Esophagus muscularis mucosa (tissue), 4 donors: Measurements from ENCODE around the gene POLRMT. TPM values are rescaled to one million over a fixed set of nuclear protein-coding genes. Genes with fewer than 3 reads are reported as not detected.

Source experiments
- DNase-seq: peaks from one replicate; pipeline ENCODE4 v3.0.0-alpha.2; 2017; ENCODE audit errors: extremely low spot score
- H3K27ac ChIP-seq, 4 donors: fragments of 200-600 bp; sonication (generic); replicated peaks in 1 of 4; 1 replicate in 3 of 4; 2 replicates in 1 of 4; pipeline ENCODE4 v1.5.1; 2016 to 2019; ENCODE audit warnings: mild to moderate bottlenecking in 1 of 4
- H3K27me3 ChIP-seq, 4 donors: fragments of 200-600 bp; sonication (generic); one replicate each; pipeline versions ENCODE4 v1.5.1 to v1.6.0; 2016 to 2019
- H3K36me3 ChIP-seq, 4 donors: fragments of 200-600 bp; sonication (generic); one replicate each; pipeline ENCODE4 v1.5.1; 2016 to 2019
- H3K4me1 ChIP-seq, 4 donors: fragments of 200-600 bp; sonication (generic); one replicate each; pipeline ENCODE4 v1.5.1; 2016 to 2019
- H3K4me3 ChIP-seq, 4 donors: fragments of 200-600 bp; sonication (generic); 1 replicate in 2 of 4; 2 replicates in 2 of 4; pipeline ENCODE4 v1.5.1; 2016 to 2019; ENCODE audit warnings: mild to moderate bottlenecking in 4 of 4, moderate library complexity in 1 of 4
- H3K9me3 ChIP-seq, 4 donors: fragments of 200-600 bp; sonication (generic); 1 replicate in 3 of 4; 2 replicates in 1 of 4; pipeline ENCODE4 v1.5.1; 2016 to 2019
- EP300 ChIP-seq: sonication (generic); formaldehyde crosslinking; IDR thresholded peaks from one replicate; pipeline ENCODE4 v1.6.1; 2017; ENCODE audit warnings: antibody characterized with exemption
- POLR2A ChIP-seq: fragments of 450-650 bp; IDR thresholded peaks from one replicate; pipeline ENCODE4 v1.6.1; 2017; ENCODE audit warnings: antibody characterized with exemption, moderate library complexity, mild to moderate bottlenecking, low read depth
- POLR2AphosphoS5 ChIP-seq, 2 donors: sonication (generic); formaldehyde crosslinking; IDR thresholded peaks; one replicate each; pipeline ENCODE4 v1.6.1; 2017; ENCODE audit warnings: antibody characterized with exemption in 2 of 2
- WGBS: methylation state at CpG from one replicate; pipeline ENCODE4 v1.1.5; 2018; 5-methylcytosine and 5-hydroxymethylcytosine counted together
- intact Hi-C: fragments of 100-400 bp; cut with DNase I; formaldehyde crosslinking; loops from one replicate; pipeline ENCODE4 v1.15.1; 2023
- total RNA-seq, 4 donors: library from RNA; depleted of rRNA; stranded (reverse); fragments of >200 nt; gene quantifications; one replicate each; pipeline versions ENCODE4 v1.1.0 to v1.2.1, GENCODE V29; 2016
- TF ChIP-seq, protein P1 (sequence below), 3 experiments: fragments of 200-600 bp in 2 of 3; fragments of 450-650 bp in 1 of 3; sonication (generic) in 2 of 3; IDR thresholded peaks; one replicate each; pipeline ENCODE4 v1.5.1; 2017 to 2019; ENCODE audit warnings: antibody characterized with exemption in 3 of 3, mild to moderate bottlenecking in 2 of 3, moderate library complexity in 1 of 3

Gene POLRMT
- total RNA-seq, 4 donors from 2014 or later, result 20.8 to 40.7 (median 30.4) TPM

DNA sequence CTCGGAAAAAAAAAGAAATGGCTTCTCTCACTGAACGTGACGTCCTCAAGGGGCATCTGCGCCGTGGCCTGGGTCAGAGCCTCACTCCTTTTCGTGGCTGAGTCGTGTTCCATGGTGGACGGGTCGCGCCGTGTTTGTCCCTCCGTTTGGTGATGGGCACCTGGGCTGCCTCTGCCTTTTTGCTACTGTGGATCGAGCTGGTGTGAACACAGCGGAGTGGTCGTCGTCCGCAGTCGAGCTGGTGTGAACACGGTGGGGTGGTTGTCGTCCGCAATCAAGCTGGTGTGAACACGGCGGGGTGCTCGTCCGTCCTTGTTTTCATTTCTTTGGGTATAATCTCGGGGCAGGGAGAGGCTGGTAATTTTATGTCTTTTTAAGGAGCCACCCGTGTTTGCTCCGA is 32.0 kb downstream of the POLRMT start:
- H3K4me1 ChIP-seq, result no peaks in the 10 kb centered on the region
- DNase-seq, result no peak
- intact Hi-C loops, result no loop called here
- peaks cover 0 to 16% (median 0%) of the 10 kb centered on the region in 4 donors for H3K27me3 ChIP-seq
- H3K4me3 ChIP-seq, result no peak overlapping the region
- TF ChIP-seq POLR2A (no peak), EP300 (no peak), POLR2AphosphoS5 (IDR thresholded peaks at IDR 0.05) (no peak)
- TF ChIP-seq, protein P1, sequence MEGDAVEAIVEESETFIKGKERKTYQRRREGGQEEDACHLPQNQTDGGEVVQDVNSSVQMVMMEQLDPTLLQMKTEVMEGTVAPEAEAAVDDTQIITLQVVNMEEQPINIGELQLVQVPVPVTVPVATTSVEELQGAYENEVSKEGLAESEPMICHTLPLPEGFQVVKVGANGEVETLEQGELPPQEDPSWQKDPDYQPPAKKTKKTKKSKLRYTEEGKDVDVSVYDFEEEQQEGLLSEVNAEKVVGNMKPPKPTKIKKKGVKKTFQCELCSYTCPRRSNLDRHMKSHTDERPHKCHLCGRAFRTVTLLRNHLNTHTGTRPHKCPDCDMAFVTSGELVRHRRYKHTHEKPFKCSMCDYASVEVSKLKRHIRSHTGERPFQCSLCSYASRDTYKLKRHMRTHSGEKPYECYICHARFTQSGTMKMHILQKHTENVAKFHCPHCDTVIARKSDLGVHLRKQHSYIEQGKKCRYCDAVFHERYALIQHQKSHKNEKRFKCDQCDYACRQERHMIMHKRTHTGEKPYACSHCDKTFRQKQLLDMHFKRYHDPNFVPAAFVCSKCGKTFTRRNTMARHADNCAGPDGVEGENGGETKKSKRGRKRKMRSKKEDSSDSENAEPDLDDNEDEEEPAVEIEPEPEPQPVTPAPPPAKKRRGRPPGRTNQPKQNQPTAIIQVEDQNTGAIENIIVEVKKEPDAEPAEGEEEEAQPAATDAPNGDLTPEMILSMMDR (IDR thresholded peaks at IDR 0.05), result no peak
- no peaks in the 10 kb centered on the region for H3K9me3 ChIP-seq
- whole genome bisulfite sequencing, result 92% methylated on average over 28 of the region's 28 CpGs
- H3K27ac ChIP-seq, result no peak overlapping the region
- no peaks in the 10 kb centered on the region for H3K36me3 ChIP-seq

DNA sequence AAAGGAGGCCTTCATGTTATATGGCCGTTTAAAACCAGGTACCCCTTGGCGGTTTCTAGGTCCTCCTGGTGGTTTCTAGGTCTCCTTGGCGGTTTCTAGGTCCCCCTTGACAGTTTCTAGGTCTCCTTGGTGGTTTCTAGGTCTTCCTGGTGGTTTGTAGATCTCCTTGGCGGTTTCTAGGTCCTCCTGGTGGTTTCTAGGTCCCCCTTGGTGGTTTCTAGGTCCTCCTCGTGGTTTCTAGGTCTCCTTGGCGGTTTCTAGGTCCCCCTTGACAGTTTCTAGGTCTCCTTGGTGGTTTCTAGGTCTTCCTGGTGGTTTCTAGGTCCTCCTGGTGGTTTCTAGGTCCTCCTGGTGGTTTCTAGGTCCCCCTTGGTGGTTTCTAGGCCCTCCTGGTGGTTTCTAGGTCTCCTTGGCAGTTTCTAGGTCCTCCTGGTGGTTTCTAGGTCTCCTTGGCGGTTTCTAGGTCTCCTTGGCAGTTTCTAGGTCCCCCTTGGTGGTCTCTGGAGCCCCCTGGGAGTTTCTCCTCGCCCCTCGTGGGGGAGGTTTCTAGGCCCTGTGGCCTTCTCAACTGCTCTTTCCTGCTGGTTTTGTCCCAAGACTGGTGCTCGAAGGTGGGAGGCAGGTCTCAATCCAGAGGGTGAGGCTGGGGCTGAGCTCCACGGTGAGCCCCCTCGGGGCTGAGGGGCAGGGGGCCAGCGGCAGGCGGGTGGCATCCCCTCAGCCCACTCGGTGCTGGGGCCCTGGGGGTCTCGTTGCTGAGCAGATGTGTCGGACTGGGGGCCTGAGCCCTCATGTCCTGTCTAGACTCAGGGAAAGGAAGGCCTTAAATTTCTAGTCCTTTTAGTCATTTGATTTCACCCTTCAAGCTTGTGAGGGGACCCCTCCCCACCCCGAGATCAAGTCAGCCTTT is 35.7 kb downstream of the POLRMT start:
- TF ChIP-seq POLR2A (no peak), POLR2AphosphoS5 (IDR thresholded peaks at IDR 0.05) (no peak)
- TF ChIP-seq, protein P1 (IDR thresholded peaks at IDR 0.05), result no peak

DNA sequence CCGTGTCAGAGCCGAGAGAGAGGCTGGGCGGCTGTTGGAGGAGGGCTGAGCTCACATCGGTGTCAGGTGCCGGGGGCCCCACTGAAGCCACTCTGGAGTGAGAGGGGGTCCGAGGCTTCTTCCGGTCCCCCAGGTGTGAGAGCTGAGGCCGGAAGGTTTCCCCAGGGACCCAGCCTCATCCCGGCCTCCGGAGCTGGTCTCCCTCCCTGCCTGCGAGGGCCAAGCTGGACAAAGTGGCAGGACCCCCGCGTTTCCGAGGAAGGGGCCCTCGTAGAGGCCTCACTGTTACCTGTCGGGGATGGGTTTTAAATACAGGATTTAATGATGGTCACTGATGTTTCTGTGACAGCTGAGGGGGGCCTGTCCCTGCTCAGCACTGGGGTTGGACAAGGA is 37.1 kb downstream of the POLRMT start:
- DNase-seq, result no peak
- intact Hi-C loops, result no loop called here
- H3K27me3 ChIP-seq, result peaks cover under 1 to 65% (median 9%) of the 10 kb centered on the region in 4 donors
- H3K36me3 ChIP-seq, result no peaks in the 10 kb centered on the region
- no peaks in the 10 kb centered on the region for H3K9me3 ChIP-seq
- H3K4me3 ChIP-seq, result no peak overlapping the region
- no peak overlapping the region for H3K27ac ChIP-seq
- TF ChIP-seq POLR2AphosphoS5 (IDR thresholded peaks at IDR 0.05) (no peak), EP300 (no peak), POLR2A (no peak)
- TF ChIP-seq, protein P1 (IDR thresholded peaks at IDR 0.05), result no peak
- 86% methylated on average over 16 of the region's 16 CpGs for WGBS
- H3K4me1 ChIP-seq, result peaks cover under 1 to 6% (median 1%) of the 10 kb centered on the region in 4 donors

More for the DNA sequence above, 35.7 kb downstream of the POLRMT start:
- DNase-seq, result no peak
- H3K27ac ChIP-seq, result no peak overlapping the region
- intact Hi-C loops, result no loop called here
- H3K4me3 ChIP-seq, result no peak overlapping the region
- 77% methylated on average over 18 of the region's 18 CpGs for WGBS
- H3K27me3 ChIP-seq, result peaks cover 0 to 51% (median 0%) of the 10 kb centered on the region in 4 donors
- no peaks in the 10 kb centered on the region for H3K36me3 ChIP-seq
- no peaks in the 10 kb centered on the region for H3K9me3 ChIP-seq
- no peaks in the 10 kb centered on the region for H3K4me1 ChIP-seq

DNA sequence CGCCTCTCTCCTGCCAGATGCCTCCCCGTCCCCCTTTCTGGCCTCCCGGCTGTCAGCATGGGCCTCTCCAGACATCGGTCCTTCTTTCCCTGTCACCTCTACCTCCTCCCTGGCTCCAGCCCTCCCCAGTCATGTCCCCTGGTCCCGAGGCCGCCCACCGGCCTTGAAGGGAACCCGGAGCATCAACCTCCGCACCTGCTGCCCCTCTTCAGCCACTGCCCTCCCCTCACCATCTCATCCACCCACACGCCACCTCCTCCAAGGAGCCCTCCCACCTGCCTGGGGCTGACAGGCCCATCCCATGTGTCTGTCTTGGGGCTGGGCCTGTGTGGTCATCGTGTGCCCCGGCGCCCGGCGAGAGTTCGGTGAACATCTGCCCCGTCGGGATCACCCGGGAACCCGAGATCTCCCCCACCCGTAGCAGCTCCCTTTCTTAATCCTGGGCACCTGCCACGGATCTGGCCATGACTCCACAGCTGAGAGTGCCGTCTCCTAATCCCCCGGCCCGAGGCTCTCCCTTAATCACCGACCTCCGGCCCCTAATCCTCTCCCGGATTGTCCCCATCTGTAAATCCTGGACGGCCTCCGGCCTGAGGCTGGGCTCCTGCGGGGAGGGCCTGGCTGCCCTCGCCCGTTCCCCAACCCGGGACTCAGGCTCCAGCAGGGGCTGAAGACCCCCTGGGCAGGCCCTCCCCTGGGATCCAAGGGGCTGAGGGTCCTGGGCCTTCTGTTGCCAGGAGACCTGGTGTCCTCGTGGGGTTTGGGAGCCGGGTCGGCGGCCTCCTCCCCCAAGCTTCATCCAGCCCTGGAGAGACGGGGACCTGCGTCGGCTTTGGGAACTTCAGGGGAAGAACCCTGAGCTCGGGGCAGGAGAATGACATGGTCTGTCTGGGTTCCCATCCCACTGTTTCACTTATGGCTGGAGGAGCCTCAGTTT is 37.7 kb downstream of the POLRMT start:
- no peak overlapping the region for H3K27ac ChIP-seq
- H3K36me3 ChIP-seq, result no peaks in the 10 kb centered on the region
- no peak for TF ChIP-seq EP300
- TF ChIP-seq, protein P1 (IDR thresholded peaks at IDR 0.05), result no peak
- TF ChIP-seq POLR2A, result no peak
- TF ChIP-seq POLR2AphosphoS5 (IDR thresholded peaks at IDR 0.05), result no peak
- intact Hi-C loops, result no loop called here
- H3K4me1 ChIP-seq, result peaks cover 6 to 13% (median 8%) of the 10 kb centered on the region in 4 donors
- WGBS, result 82% methylated on average over 42 of the region's 42 CpGs
- H3K4me3 ChIP-seq, result no peak overlapping the region
- no peak for DNase-seq
- peaks cover 8 to 72% (median 16%) of the 10 kb centered on the region in 4 donors for H3K27me3 ChIP-seq
- no peaks in the 10 kb centered on the region for H3K9me3 ChIP-seq
